NK-92 (cell line): Measurements from ENCODE around the gene THPO.

Experiments
- DNase-seq: peaks from one replicate; lab custom pipeline; 2025; ENCODE audit not compliant: unreplicated experiment; lab: John Stamatoyannopoulos, UW

Gene THPO

DNA sequence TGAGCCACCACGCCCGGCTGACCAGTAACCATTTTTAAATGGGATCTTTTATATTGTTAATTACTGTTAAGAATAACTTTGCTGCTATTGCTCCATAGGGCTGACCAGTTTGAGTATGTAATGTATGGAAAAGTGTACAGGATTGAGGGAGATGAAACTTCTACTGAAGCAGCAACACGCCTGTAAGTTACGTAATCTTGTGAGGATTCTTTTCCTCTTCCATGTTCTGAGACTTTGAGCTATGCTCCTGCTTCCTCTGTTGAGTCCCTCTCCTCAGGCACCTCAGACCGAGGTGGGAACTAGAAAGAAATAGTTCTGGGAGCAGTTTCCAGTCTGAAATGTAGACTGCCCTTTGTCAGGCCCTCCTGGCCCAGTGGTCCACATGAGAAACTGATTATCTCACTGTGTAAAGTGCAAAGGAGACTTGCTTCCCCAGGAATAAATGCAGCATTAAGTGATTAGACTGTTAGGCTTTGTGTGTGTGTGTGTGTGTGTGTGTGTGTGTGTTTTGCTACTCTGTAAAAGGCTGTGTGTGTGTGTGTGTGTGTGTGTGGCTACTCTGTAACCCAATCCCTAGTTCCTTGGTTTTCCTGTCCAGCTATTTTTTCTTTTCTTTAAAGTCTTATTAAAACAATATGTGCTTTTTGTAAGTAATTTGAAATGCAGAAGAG lies 11.3 kb downstream of the THPO start:
- DNase-seq: no peak

- DNase-seq: peak; percentile 80
Observed at GRCh38 chr3:184362668-184363546, 15.1 kb downstream of the THPO start.

GRCh38 chr3:184361932-184362667 lies 15.9 kb downstream of the THPO start:
- no peak for DNase-seq

DNA sequence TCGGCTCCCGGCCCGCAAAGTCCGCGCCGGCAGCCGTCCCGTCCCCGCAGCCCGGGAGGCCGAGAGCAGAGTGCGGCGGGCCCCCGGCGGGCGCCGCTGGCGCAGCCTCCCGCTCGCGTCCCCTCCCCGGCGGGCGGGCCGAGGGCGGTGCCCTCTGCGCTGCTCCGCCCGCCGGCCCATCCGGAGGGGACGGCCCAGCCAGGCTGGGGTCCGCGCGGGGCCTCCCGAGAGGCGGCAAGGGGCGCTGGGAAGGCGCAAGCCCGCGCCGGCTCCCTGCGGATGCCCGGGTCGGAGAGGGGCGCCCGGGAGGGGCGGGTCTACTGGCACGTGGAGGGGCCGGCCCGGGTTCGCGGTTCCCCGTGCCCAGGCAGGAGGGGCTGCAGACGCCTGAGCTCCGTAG lies 16.5 kb downstream of the THPO start, which contains the start of the genes CLCN2 and POLR2H:
Gene CLCN2, minus strand, starts transcription at position 74 of the 400 bp plus-strand sequence. CDS start 126 bp downstream, outside the sequence.
Gene POLR2H, plus strand, starts transcription at position 179 of the 400 bp plus-strand sequence. CDS start 1,783 bp downstream, outside the sequence.
- DNase-seq: no peak

DNA sequence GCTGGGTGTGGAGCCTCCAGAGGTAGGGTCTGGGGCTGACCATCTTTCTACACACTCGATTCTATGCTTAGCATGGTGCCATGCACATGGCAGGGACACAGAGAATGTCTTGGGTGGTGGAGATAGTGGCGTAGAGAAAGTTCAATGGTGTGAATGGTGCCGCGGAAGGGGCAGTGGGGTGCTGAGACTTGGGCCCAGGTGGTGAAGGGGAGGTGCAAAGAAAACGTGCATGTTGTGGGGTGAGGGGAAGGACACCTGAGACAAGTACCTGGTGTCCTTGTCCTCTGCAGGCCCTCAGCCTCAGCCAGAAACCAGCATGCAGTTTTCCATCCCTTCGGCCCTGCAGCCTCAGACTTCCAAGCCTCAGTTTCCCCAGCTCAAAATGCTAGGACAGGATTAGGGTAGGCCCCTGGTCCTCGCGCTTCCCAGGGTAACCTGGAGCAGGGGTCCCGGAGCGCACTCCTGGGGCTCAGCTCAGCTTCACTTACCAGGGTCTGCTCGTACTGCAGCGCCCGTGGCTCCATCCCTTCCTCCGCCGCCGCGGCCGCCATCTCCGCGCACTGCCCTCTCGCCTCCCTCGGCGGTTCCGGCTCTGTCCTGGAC lies 17.0 kb downstream of the THPO start:
- no peak for DNase-seq

GRCh38 chr3:184360070-184360928 lies 17.7 kb downstream of the THPO start:
- DNase-seq: no peak

DNA sequence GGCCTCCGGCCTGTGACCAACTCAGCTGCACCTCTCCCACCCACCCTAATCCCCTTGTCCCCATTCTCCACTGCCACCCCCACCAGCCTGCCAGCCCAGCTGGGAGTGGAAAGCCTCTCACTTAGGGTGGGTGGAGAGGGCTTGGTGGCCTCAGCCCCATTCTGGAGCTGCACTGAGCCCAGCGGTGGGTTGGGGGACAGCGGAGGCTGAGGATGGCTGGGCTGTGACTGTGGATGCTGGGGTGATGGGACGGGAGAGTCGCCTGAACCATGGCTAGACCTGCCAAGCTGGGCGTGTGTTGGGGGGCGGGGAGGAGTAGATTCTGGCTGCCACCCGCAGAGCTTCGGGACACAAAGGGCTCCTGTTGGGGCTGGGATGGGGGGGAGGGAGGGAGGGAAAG lies 18.4 kb downstream of the THPO start:
- no peak for DNase-seq

- DNase-seq: no peak
Observed at GRCh38 chr3:184358921-184359350, 19.1 kb downstream of the THPO start.

DNA sequence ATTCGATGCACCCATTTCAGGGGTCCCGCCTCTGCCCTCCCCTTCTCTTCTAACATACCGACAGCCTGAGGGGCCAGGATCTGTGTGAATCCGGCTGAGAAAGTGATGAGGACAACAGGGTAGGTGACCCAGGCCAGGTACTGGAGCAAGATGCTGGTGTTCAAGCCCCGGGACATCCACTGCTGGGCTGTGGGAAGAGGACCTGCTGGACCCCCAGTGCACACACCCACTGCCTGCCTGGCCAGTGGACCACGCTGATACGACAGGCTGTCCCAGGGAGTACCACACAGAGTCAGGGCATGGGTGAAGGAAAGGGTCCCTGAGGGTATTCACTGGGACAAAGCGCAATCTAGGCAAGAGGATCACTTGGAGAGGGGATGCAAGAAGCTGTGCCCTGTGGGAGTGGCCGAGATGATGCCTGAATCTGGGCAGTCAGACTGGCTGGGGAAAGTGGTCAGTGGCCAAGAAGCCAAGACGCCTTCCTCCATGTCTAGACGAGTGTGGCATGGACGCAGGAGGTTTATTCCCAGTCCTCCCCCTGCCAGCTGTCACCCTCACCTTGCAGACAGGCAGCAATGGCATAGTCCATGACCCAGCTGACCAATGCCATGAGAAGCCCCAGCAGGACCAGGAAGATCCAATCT lies 19.8 kb downstream of the THPO start:
- DNase-seq: no peak

DNA sequence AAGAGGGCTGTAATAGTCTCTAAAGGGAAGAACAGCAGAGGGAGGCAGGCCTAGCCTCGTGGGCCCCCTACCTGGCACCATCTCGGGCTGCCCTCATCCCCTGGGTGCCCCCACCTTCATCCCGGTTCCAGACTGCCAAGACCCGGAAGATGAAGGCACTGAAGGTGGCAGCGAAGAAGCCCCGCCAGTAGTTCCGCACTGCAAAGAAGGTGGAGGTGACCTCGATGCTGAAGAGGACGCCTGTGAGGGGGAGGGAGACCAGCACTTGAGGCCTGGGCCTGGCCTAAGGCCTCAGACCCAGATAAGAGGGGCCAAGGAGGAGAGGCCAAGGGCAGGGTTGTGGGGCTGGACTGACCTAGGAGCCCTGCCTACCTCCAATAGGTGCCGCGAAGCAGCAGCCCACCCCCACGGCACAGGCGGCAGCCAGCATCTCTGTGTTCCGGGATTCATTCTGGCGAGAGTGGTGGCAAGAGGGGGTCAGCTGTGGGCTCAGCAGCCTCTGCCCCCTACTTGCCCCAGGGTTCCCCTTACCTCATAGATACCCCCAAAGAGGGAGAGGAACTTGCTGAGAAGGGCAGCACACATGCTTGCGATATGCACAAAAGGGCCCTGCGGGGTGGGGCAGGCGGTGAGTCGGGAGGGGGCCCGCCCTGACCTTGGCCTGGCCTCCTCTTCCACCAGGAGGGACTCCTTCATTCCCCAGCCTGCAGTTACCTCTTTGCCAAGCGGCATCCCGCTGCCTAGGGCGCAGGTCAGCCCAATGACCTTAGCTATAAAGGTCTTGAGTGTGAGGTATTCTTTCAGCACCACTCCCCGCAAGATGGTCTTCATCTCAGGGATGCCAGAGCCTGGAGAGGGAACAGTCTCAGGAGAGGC lies 20.5 kb downstream of the THPO start:
- no peak for DNase-seq

- DNase-seq: no peak
Observed at GRCh38 chr3:184355261-184356040, 22.6 kb downstream of the THPO start.

DNA sequence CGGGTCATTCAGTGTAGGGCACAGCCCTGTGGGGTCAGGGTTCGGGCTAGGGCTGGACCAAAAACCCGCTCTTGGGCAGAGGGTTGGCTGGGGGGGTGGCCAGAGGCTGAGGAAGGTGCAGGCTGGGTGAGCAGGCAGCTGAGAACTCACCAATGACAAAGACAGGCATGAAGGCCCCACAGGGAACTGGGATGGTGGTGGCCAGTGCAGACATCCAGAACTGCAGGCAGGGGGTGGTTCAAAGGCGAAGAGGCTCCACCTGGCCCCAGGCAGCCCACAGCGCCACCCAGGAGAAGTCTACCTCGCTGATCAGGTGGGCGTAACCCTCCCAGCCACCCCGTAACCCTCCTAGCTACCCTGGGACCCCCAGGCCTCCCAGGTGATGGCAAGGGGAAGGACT lies 23.3 kb downstream of the THPO start:
- no peak for DNase-seq

DNA sequence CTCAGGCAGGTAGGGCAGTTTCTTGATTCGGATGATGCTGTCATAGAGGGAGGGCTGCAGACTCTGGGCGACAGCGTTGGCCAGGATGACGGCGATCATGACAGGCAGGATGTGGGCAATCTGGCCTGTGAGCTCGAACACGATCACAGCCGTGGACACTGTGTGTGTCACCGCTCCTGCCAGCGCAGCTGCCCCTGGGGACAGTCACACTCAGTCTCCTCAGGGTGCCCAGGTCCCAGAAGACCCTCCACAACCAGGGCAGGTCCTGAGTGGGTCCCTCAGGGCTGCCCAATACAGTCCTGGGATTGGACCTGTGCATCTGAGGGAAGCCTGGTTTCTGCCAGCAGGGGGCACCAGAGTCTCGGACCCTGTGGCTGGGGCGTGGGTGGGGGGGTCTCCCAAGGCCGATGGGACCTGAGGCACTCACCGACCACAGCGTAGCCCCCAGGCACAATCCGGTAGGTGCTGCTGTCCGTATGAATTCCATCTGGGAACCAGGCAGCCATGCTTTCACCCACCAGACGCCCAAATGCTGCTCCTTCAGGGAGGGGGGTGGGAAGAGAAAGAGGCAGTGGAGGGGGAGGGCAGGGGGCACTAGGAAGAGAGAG lies 23.8 kb downstream of the THPO start:
- no peak for DNase-seq

DNA sequence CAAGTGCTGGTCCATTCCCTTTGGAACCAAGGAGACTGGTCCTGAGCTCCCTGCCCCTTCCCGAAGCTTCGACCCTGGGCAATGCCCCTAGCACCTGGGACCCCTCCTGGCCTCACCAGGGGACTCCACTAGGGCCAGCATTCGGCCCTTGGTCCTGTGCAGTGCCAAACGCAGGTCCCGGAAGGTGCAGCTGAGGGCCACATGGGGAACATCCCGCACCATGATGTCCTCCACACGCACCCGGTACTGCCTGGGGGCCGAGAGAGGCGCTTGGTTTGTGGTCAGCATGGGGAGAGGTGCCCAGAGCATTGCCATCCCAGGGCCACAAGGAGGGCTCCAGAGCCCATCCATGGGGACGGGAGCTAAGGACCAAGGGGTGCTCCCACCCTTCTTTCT lies 24.5 kb downstream of the THPO start:
- DNase-seq: no peak

DNA sequence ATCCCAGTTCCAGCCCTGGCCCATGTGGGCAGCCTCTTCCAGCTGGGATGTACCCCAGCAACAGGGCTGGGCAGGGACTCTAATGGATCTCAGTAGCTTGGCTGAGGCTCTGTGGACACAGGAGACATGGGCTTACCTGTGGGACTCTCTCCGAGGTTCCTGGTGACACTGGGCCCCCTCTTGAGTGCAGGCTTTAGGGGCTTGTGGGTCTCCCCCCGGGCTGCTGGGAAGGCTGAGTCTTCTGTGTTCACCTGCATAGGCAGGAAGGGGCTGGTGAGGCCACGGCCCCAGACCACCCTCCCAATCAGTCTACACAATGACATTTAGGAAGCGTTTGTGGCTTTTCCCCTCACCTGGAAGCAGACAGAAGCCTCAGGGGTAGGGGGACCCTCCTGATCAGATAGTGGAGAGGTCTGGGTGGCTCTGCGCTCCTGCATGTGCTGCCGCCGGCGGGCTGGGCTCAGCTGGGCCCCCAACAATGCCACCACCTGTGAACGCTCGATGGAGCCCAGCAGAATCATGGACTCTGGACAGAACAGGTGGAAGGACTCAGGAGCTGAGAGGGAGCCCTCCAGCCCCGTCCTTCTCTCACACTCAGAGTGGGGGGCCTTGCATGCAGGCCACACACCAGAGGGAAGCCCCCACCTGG lies 25.0 kb downstream of the THPO start:
- DNase-seq: no peak

GRCh38 chr3:184352149-184352785 lies 25.7 kb downstream of the THPO start:
- no peak for DNase-seq
